ENCODE results near the gene SAMD10. TPM values are rescaled to one million over a fixed set of nuclear protein-coding genes. Genes with fewer than 3 reads are reported as not detected.

Gene SAMD10
- total RNA-seq, 1 donor from 2014 or later: 9.0 TPM

DNA sequence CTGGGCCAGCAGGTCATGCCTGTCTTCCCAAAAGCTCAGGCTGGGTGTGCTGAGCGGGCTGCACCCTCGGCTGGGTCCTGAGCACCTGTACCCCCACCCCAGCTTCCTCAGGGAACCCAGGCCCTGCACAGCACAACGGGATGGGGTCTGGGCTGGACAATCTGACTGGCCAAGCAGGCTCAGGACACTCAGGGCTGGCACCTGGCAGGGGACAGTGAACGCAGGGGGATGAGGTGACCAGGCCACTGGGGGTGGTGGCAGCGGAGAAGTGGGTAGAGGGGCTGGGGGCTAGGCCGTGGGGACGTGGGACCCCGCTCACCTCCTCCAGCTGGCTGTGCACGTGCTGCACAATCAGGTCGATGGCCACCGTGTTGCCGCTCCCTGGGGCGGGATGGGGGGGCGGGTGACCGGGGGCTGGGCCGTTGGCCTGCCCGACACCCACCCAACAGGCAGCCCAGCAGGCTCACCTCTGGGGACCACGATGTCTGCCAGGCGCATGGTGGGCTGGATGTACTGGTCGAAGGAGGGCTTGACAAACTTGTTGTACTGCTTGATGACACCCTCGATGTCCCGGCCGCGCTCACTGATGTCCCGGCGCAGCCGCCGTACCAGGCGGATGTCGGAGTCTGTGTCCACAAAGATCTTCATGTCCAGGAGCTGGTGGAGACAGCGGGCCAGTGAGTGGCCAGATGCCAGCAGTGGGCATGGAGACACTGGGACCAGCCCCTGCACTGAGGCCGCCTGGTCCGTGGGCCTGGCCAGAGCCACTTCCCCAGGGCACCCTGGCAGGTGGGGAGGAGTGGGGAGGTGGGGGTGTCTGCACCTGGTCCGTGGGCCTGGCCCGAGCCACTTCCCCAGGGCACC lies 35.1 kb downstream of the SAMD10 start:
- no peak for ATAC-seq (ENCODE audit: low read depth)
- Mint-ChIP-seq H3K27ac (no peak overlapping the region), H3K36me3 (ENCODE audit: low read depth) (peaks cover 38% of the 10 kb centered on the region), H3K4me1 (peaks cover 38% of the 10 kb centered on the region), H3K4me3 (no peak overlapping the region), H3K27me3 (no peaks in the 10 kb centered on the region), H3K9me3 (no peaks in the 10 kb centered on the region)
- intact Hi-C loops (cut with micrococcal nuclease): no loop called here
- TF ChIP-seq, protein P1, sequence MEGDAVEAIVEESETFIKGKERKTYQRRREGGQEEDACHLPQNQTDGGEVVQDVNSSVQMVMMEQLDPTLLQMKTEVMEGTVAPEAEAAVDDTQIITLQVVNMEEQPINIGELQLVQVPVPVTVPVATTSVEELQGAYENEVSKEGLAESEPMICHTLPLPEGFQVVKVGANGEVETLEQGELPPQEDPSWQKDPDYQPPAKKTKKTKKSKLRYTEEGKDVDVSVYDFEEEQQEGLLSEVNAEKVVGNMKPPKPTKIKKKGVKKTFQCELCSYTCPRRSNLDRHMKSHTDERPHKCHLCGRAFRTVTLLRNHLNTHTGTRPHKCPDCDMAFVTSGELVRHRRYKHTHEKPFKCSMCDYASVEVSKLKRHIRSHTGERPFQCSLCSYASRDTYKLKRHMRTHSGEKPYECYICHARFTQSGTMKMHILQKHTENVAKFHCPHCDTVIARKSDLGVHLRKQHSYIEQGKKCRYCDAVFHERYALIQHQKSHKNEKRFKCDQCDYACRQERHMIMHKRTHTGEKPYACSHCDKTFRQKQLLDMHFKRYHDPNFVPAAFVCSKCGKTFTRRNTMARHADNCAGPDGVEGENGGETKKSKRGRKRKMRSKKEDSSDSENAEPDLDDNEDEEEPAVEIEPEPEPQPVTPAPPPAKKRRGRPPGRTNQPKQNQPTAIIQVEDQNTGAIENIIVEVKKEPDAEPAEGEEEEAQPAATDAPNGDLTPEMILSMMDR (IDR thresholded peaks at IDR 0.05): no peak
- no peak for DNase-seq
- ChIA-PET CTCF (no interaction called here), POLR2A (no interaction called here)

DNA sequence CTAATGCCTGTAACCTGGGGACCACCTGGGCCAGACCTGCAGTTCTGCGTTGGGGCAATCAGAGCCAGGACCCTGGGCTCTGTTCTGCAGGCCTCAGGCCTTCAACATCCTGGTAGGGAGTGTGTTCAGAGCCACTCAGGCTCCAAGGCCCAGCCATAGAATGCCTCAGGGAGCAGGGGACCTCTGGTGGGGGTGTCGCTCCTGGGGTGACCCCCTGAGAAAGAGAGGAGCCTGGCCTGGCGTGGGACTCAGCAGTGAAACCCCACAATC lies 35.7 kb downstream of the SAMD10 start:
- ATAC-seq (ENCODE audit: low read depth) (no peak), DNase-seq (no peak)
- ChIA-PET POLR2A (no interaction called here), CTCF (no interaction called here)
- Mint-ChIP-seq H3K27me3 (no peaks in the 10 kb centered on the region), H3K4me3 (no peak overlapping the region), H3K36me3 (ENCODE audit: low read depth) (peaks cover 38% of the 10 kb centered on the region), H3K27ac (no peak overlapping the region), H3K9me3 (no peaks in the 10 kb centered on the region), H3K4me1 (peaks cover 33% of the 10 kb centered on the region)
- intact Hi-C loops (cut with micrococcal nuclease): no loop called here
- TF ChIP-seq, protein P1 (IDR thresholded peaks at IDR 0.05): no peak

DNA sequence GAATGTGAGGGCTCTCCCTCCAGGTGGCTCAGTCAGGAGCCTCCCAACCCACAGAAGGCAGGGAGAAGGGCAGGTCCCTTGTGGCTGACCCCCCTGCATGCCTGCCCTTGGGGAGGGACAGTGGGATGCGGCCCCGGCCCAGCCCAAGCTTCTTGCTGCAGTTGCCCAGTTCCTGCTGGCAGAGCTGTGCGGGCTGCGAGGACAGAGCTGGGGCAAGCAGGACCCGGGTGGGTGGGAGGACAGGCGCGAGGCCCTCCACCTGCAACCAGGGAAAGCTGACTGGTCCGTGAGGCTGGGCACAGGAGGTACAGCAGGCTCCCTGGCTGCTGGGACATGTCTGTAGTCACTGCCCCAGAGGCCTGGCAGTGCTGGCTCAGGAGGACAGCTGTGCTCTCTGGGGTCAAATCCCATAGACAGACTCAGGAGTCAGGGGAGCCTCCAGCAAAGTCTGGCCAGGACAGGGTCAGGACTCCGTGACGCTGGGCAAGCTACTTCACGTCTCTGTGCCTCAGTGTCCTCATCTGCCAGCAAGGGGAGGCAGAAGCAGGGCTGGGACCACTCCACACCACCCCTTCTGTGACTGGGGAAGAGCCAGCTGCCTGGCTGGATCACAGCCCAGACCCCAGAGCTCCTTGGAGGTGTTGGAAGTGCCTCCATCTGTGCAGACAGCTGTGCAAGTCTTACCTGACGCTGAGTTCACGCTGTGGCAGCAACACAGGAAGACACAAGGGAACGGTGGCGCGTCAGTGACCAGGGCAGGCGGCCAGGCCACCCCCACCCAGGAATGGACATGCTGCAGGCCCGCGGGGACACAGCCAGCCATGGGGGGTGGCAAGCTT lies 36.3 kb downstream of the SAMD10 start:
- POLR2A ChIA-PET: interaction anchor here (0.5 kb wide), 1 partner anchor 436 kb away, joined by 3 read pairs; no protein-coding TSS in a partner anchor
- DNase-seq: no peak
- Mint-ChIP-seq H3K36me3 (ENCODE audit: low read depth) (peaks cover 38% of the 10 kb centered on the region), H3K27me3 (no peaks in the 10 kb centered on the region), H3K9me3 (no peaks in the 10 kb centered on the region), H3K4me3 (no peak overlapping the region), H3K4me1 (peaks cover 27% of the 10 kb centered on the region), H3K27ac (no peak overlapping the region)
- TF ChIP-seq, protein P1 (IDR thresholded peaks at IDR 0.05): no peak
- no peak for ATAC-seq (ENCODE audit: low read depth)
- intact Hi-C loops (cut with micrococcal nuclease): no loop called here
- CTCF ChIA-PET: no interaction called here

DNA sequence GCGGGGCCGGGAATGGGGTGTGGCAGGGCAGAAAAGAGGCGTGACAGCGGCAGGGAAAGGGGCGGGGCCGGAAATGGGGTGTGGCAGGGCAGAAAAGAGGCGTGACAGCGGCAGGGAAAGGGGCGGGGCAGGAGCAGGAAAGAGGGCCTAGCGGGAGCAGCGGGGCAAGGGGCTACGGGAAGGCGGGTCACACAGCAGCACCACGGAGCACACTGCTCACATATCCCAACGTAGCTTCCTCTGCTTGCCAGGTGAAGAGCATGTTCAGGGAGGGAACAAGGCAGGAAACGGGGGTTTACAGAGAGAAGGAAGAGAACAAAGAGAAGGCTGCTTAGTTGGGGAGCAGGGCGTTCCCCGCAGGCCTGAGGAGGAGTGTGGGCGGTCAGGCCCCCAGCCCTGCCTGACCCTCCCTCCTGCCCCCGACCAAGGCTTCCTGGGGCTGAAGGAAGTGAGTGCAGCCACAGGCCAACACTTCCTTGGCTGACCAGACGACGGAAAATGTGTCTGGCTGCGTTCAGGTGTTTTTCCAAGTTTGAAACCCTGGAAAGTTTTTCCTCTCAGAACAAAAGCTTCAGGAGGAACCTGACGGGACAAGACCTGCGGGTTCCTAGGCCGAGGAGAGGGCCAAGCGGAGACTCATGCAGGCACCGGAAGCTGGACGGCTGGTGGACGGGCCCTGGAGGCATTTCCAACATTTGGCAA lies 37.0 kb downstream of the SAMD10 start:
- Mint-ChIP-seq H3K27me3 (no peaks in the 10 kb centered on the region), H3K9me3 (no peaks in the 10 kb centered on the region), H3K36me3 (ENCODE audit: low read depth) (peaks cover 44% of the 10 kb centered on the region), H3K27ac (peak overlapping the region; percentile 56), H3K4me1 (peaks cover 19% of the 10 kb centered on the region), H3K4me3 (peak overlapping the region; percentile 15)
- TF ChIP-seq, protein P1 (IDR thresholded peaks at IDR 0.05): no peak
- intact Hi-C loops (cut with micrococcal nuclease): no loop called here
- DNase-seq (no peak), ATAC-seq (ENCODE audit: low read depth) (no peak)
- POLR2A ChIA-PET: no interaction called here
- CTCF ChIA-PET: no interaction called here

Measured in activated B cell treated with CpG ODN at 0.5 μM for 24 hours (primary cell).